HCT116 (cell line): ENCODE measurements around the gene RGS12. TPM values are rescaled to one million over a fixed set of nuclear protein-coding genes. Genes with fewer than 3 reads are reported as not detected.

Experiments used
- ATAC-seq: fragments of 200-7000 bp; cut with Tn5 transposase; 2 replicates; pipeline ENCODE4 v1.9.1; 2020; ENCODE audit warnings: mild to moderate bottlenecking, moderate library complexity
- BruUV-seq: library from RNA; stranded (reverse); fragments of 400-500 nt; replicated peaks from 2 replicates; lab custom pipeline; 2021; lab: Mats Ljungman, UMichigan
- CTCF ChIA-PET: fragments of 300-600 bp; sonication (Branson Sonifier 250); formaldehyde crosslinking; loops from one replicate; lab custom pipeline; 2021; ENCODE audit warnings: antibody characterized with exemption; lab: Charles Lee
- POLR2A ChIA-PET: fragments of 300-600, 350-600 bp; sonication (Branson Sonifier 250); formaldehyde crosslinking; loops from one replicate; lab custom pipeline; 2021; ENCODE audit warnings: antibody characterized with exemption; lab: Charles Lee
- RAD21 ChIA-PET, 2 experiments: fragments of 300-600 bp; sonication (Branson Sonifier 250); formaldehyde crosslinking; loops; one replicate each; lab custom pipeline; 2023; ENCODE audit warnings: low total read pairs in 2 of 2; ENCODE audit not compliant: uncharacterized antibody in 2 of 2, unreplicated experiment in 2 of 2, low non-redundant PET in 1 of 2; lab: Charles Lee
- DNase-seq: peaks from one replicate; pipeline ENCODE4 v3.0.0-alpha.2; 2010; ENCODE audit warnings: low read depth, low spot score
- H2AFZ ChIP-seq: fragments of 200-600 bp; shearing (Covaris generic), sonication (generic); 2 replicates; pipeline ENCODE4 v1.6.1; 2017; ENCODE audit warnings: low read depth, mixed run types, mixed read lengths, antibody characterized with exemption, low read length; ENCODE audit not compliant: poor library complexity, severe bottlenecking
- H3K27ac ChIP-seq: 2 replicates; pipeline ENCODE4 v1.5.1; 2012; ENCODE audit warnings: low read depth, low read length
- H3K27me3 ChIP-seq: fragments of 200-600 bp; sonication (generic); 2 replicates; pipeline ENCODE4 v1.6.1; 2016; ENCODE audit warnings: mixed run types, low read length, mixed read lengths; ENCODE audit not compliant: insufficient read depth
- H3K36me3 ChIP-seq, 2 experiments: fragments of 200-500 bp in 1 of 2; fragments of 200-600 bp in 1 of 2; sonication (Bioruptor generic) in 1 of 2; sonication (generic) in 1 of 2; 2 replicates each; pipeline versions ENCODE4 v1.5.1 to v1.6.1; 2014 to 2016; ENCODE audit warnings: low read length in 2 of 2, inconsistent platforms in 1 of 2, mixed read lengths in 1 of 2, mixed run types in 1 of 2; ENCODE audit not compliant: insufficient read depth in 2 of 2, control insufficient read depth in 1 of 2
- H3K4me1 ChIP-seq, 2 experiments: fragments of 200-600 bp in 1 of 2; sonication (generic) in 1 of 2; 2 replicates each; pipeline versions ENCODE4 v1.5.1 to v1.6.1; 2012 to 2017; ENCODE audit warnings: low read length in 2 of 2, inconsistent platforms in 1 of 2, mild to moderate bottlenecking in 1 of 2, mixed read lengths in 1 of 2, mixed run types in 1 of 2, moderate library complexity in 1 of 2; ENCODE audit not compliant: insufficient read depth in 2 of 2, control insufficient read depth in 1 of 2
- H3K4me2 ChIP-seq: fragments of 200-600 bp; sonication (generic); 2 replicates; pipeline ENCODE4 v1.6.1; 2017; ENCODE audit warnings: mixed run types, low read length, mixed read lengths
- H3K4me3 ChIP-seq, 2 experiments: fragments of 200-600 bp in 1 of 2; sonication (generic) in 1 of 2; replicated peaks in 1 of 2; 2 replicates each; pipeline ENCODE4 v1.5.1; 2011 to 2016; ENCODE audit warnings: low read length in 2 of 2, control low read depth in 1 of 2, low read depth in 1 of 2, mild to moderate bottlenecking in 1 of 2, mixed read lengths in 1 of 2, mixed run types in 1 of 2
- H3K79me2 ChIP-seq: fragments of 200-600 bp; sonication (generic); 2 replicates; pipeline ENCODE4 v1.6.1; 2017; ENCODE audit warnings: mild to moderate bottlenecking, mixed run types, low read length, moderate library complexity, mixed read lengths; ENCODE audit not compliant: insufficient read depth
- H3K9ac ChIP-seq: fragments of 200-600 bp; sonication (generic); 2 replicates; pipeline ENCODE4 v1.6.1; 2016; ENCODE audit warnings: low read length, mixed read lengths
- H3K9me2 ChIP-seq: fragments of 200-600 bp; sonication (generic), shearing (Covaris generic); 2 replicates; pipeline ENCODE4 v1.6.1; 2017; ENCODE audit warnings: mixed run types, mild to moderate bottlenecking, moderate library complexity; ENCODE audit not compliant: insufficient read depth
- H3K9me3 ChIP-seq, 2 experiments: fragments of 200-500 bp in 1 of 2; fragments of 200-600 bp in 1 of 2; sonication (Bioruptor generic) in 1 of 2; sonication (generic) in 1 of 2; 2 replicates each; pipeline ENCODE4 v1.6.1; 2014 to 2017; ENCODE audit warnings: low read length in 2 of 2, mixed read lengths in 2 of 2, inconsistent platforms in 1 of 2, low read depth in 1 of 2, mild to moderate bottlenecking in 1 of 2, mixed run types in 1 of 2, moderate library complexity in 1 of 2; ENCODE audit not compliant: control insufficient read depth in 1 of 2, insufficient read depth in 1 of 2
- H4K20me1 ChIP-seq: fragments of 200-600 bp; sonication (generic), shearing (Covaris generic); 2 replicates; pipeline ENCODE4 v1.6.1; 2017; ENCODE audit warnings: mixed run types, mild to moderate bottlenecking, moderate library complexity; ENCODE audit not compliant: insufficient read depth
- CBX3 ChIP-seq: IDR thresholded peaks from 2 replicates; pipeline ENCODE4 v1.6.1; 2012; ENCODE audit warnings: low read depth
- ELF1 ChIP-seq: IDR thresholded peaks from 2 replicates; pipeline ENCODE4 v1.6.1; 2012; ENCODE audit warnings: low read depth, borderline replicate concordance
- EZH2 ChIP-seq: fragments of 200-600 bp; sonication (generic); IDR thresholded peaks from 2 replicates; pipeline ENCODE4 v1.6.1; 2017; ENCODE audit warnings: antibody characterized with exemption, mixed run types
- FOSL1 ChIP-seq: IDR thresholded peaks from 2 replicates; pipeline ENCODE4 v1.6.1; 2012; ENCODE audit warnings: low read depth
- JUND ChIP-seq: IDR thresholded peaks from 2 replicates; pipeline ENCODE4 v1.6.1; 2012
- MAX ChIP-seq: IDR thresholded peaks from 2 replicates; pipeline ENCODE4 v1.6.1; 2012
- POLR2A ChIP-seq: IDR thresholded peaks from 2 replicates; pipeline ENCODE4 v1.7.0; 2011; ENCODE audit warnings: borderline replicate concordance; ENCODE audit not compliant: insufficient read depth, insufficient read length; ENCODE audit errors: extremely low read depth
- POLR2AphosphoS5 ChIP-seq: IDR thresholded peaks from 2 replicates; pipeline ENCODE4 v1.6.1; 2011; ENCODE audit warnings: mild to moderate bottlenecking, low read depth, low read length, moderate library complexity
- SIN3A ChIP-seq: IDR thresholded peaks from 2 replicates; pipeline ENCODE4 v1.6.1; 2012; ENCODE audit warnings: low read depth
- SRF ChIP-seq: IDR thresholded peaks from 2 replicates; pipeline ENCODE4 v1.6.1; 2012; ENCODE audit warnings: low read depth
- TCF7L2 ChIP-seq: IDR thresholded peaks from 2 replicates; pipeline ENCODE4 v1.7.0; 2011; ENCODE audit warnings: borderline replicate concordance, inconsistent platforms; ENCODE audit not compliant: insufficient read depth, insufficient read length; ENCODE audit errors: extremely low read depth
- YY1 ChIP-seq: IDR thresholded peaks from 2 replicates; pipeline ENCODE4 v1.6.1; 2011; ENCODE audit warnings: low read length, low read depth, moderate library complexity, mild to moderate bottlenecking; ENCODE audit not compliant: insufficient replicate concordance; ENCODE audit errors: extremely low read depth
- ZNF274 ChIP-seq: fragments of 200-500 bp; sonication (Bioruptor generic); IDR thresholded peaks from 2 replicates; pipeline ENCODE4 v1.6.1; 2014; ENCODE audit warnings: mild to moderate bottlenecking, low read depth, low read length, inconsistent platforms
- intact Hi-C: fragments of 100-400 bp; cut with micrococcal nuclease; formaldehyde crosslinking; loops from 2 replicates; pipeline ENCODE4 v1.10.0; 2022
- total RNA-seq: library from RNA; stranded (reverse); gene quantifications from one replicate; pipeline ENCODE4 v1.2.1, GENCODE V29; 2021; ENCODE audit not compliant: unreplicated experiment
- TF ChIP-seq, protein P1 (sequence below): IDR thresholded peaks from 2 replicates; pipeline ENCODE4 v1.6.1; 2011; ENCODE audit warnings: mild to moderate bottlenecking, low read length, moderate library complexity; ENCODE audit not compliant: insufficient replicate concordance; ENCODE audit errors: extremely low read depth
- TF ChIP-seq, protein P2 (sequence below): IDR thresholded peaks from 2 replicates; pipeline ENCODE4 v1.6.1; 2012

RGS12 gene
- total RNA-seq, 1 experiment from 2014 or later, result 22.2 TPM

GRCh38 chr4:3268395-3269104 lies 24.3 kb upstream of the RGS12 start:
- ATAC-seq, result no peak
- Histone ChIP-seq H3K27ac (no peak overlapping the region), H3K36me3 (no peaks in the 10 kb centered on the region), H3K27me3 (0 out of 2 replicates have a peak, but pooled peaks cover 4% of the 10 kb centered on the region), H3K4me3 (no peak overlapping the region), H3K4me1 (no peaks in the 10 kb centered on the region), H2AFZ (no peak overlapping the region), H3K79me2 (no peaks in the 10 kb centered on the region), H4K20me1 (no peaks in the 10 kb centered on the region), H3K4me2 (no peak overlapping the region), H3K9me2 (no peaks in the 10 kb centered on the region), H3K9me3 (no peaks in the 10 kb centered on the region), H3K9ac (no peak overlapping the region)
- no peak for DNase-seq
- ChIA-PET POLR2A (no interaction called here), RAD21 (no interaction called here), CTCF (no interaction called here)
- BruUV-seq, result no TSS peak
- TF ChIP-seq SIN3A (no peak), FOSL1 (no peak), CBX3 (no peak), EZH2 (no peak), YY1 (no peak), ELF1 (no peak), ZNF274 (no peak), MAX (no peak), POLR2AphosphoS5 (no peak), TCF7L2 (no peak), JUND (no peak), SRF (no peak), POLR2A (no peak)
- TF ChIP-seq, protein P1, sequence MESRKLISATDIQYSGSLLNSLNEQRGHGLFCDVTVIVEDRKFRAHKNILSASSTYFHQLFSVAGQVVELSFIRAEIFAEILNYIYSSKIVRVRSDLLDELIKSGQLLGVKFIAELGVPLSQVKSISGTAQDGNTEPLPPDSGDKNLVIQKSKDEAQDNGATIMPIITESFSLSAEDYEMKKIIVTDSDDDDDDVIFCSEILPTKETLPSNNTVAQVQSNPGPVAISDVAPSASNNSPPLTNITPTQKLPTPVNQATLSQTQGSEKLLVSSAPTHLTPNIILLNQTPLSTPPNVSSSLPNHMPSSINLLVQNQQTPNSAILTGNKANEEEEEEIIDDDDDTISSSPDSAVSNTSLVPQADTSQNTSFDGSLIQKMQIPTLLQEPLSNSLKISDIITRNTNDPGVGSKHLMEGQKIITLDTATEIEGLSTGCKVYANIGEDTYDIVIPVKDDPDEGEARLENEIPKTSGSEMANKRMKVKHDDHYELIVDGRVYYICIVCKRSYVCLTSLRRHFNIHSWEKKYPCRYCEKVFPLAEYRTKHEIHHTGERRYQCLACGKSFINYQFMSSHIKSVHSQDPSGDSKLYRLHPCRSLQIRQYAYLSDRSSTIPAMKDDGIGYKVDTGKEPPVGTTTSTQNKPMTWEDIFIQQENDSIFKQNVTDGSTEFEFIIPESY, result no peak
- TF ChIP-seq, protein P2, sequence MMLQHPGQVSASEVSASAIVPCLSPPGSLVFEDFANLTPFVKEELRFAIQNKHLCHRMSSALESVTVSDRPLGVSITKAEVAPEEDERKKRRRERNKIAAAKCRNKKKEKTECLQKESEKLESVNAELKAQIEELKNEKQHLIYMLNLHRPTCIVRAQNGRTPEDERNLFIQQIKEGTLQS, result no peak
- intact Hi-C loops, result no loop called here
